GM18508 (cell line): ENCODE measurements around the gene DSPP.

Source experiments
- ATAC-seq: cut with Tn5 transposase; IDR thresholded peaks from one replicate; pipeline ENCODE4 v1.9.1; 2021; ENCODE audit warnings: moderate number of reproducible peaks; ENCODE audit not compliant: insufficient read depth, unreplicated experiment

DSPP gene

DNA sequence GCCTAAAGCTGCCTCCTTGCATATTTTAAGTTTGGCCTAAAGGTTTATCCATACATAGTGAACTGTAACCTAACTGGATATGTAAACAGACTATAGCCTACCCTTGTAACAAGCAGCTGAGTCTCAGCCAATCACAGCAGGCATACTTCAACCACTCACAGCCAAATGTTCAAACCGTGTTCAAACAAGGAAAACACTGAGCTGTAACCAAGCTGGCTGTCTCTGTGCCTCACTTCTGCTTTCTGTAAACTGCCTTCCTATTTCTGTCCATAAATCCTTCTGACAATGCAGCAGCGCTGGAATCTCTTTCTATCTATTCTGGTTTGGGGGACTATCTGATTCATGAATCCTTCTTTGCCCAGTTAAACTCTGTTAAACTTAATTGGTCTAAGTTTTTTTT, 16.4 kb downstream of the DSPP start:
- peak; percentile 86 for ATAC-seq

DNA sequence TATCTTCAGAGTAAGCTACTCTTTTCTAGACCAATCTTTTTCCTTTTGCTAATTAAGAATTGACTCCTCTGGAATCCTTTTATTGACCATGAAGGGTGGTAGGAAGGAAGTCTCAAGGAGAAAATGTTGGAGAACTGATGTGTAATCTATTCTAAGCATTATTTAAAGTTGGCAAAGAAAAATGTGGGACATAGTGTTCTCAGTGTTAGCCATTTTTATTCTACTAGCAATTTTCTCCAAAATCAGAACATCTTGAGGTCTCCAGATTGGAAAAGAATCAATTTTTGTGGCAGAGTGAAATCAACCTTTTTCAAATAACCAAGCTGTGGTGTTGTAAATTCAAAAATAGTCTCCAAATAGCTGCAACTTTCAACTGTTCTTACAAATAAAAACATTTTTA, 23.3 kb downstream of the DSPP start:
- no peak for ATAC-seq

DNA sequence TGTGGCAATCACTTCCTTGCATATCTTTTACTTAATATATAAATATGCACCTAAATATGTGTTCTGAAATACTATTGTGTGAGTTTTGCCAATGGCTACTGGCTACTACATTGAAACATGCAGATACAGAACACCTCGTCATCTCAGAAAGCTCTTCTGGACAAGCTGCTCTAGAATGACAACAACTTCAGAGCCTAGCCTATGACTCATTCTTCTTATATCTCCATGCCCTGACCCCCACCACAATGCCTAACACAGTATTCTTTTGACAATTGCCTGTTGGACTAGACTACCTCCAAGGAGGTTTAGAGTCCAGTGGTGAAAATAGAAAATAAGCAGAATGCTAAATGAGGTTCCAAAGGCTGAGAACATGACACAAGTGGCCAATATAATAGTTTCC, 24.1 kb downstream of the DSPP start:
- no peak for ATAC-seq

DNA sequence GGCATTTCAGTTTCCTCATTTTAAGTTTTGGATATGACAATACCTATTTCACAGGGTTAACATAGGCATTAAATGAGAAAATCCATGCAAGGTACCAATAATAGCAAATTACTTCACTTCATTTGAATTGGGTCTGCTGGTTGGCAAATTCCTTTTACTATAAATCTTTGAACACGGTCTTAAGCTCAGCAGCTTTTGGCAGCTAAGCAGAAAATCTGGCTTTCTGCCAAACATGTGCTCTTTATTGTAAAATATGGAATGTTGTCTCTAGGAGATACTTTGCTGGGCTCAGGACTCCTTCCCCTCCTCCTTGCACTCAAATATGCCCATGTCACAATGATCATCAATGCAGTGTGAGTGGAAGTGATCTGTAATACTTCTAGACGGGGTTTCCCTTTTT, 24.9 kb downstream of the DSPP start:
- ATAC-seq = no peak

DNA sequence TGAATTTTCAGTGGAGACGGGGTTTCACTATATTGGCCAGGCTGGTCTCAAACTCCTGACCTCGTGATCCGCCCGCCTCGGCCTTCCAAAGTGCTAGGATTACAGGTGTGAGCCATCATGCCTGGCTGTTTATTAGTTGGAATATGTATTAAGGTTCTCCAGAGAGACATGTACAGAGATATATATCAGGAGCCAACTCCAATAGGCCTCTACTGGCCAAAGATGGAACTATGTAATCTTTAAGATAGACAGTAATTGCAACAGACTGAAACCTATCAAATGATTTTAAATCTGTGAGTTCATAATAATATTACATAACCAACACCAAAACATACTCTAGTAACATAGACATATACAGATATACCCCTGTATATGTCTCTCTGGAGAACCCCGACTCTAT, 36.0 kb downstream of the DSPP start:
- no peak for ATAC-seq

DNA sequence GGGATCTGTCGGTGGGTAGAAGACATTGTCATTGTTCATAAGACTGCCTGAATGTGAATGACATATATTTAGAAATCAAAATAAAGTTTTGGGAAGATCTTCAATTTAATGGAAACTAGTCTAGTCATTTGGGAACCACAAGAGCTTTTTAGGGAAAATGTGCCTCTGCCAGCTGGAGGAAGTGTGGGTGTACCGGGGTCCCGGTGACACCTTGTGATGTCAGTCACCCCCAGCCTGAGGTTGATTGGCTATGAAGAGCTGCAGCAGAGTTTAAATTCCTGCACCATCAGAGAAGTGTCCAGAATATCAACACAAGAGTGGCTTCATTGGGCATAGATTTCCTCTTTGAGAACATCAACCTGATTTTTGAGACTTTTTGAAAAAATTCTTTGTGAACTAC, 41.7 kb downstream of the DSPP start, which contains the start of gene DMP1:
TSS of gene DMP1 (plus strand) at position 301 of the 400 bp plus-strand sequence. CDS start 6,213 bp downstream, outside the sequence.
- no peak for ATAC-seq

DNA sequence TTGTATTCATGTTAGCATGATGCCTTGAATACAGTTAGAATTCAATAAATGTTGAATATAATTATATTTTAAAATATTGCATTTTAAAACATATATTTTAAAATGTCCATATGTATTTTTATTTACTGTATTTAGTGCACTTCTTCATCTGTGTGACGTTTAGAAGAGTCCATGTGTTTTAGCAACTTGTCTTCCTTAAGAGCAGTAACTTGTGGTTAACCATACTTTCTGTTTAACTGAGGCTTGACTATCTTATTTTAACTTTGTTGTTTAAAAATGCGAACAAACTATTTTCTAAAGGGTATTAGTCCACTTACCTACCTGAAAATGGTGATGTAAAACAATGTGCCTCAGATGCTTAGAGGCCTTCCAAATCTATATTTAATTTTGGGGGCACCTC, 42.6 kb downstream of the DSPP start:
- no peak for ATAC-seq

DNA sequence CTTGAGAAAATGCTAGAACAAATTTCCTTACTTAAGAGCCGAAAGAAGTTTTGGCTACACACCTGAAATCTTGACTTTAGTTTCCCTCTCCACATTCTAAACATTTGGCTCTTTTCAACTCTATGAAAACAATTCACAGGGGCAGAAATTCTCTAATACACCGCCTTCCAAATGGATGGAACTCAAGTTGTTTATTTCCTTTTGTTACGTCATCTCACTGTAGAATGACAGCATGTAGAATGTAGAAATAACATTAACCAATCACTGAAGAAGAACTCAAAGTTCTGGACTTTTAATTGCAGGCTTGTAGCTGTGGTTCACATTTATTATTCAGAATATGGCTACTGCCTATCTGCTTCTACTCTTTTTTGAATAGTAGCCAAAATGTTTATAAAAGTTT, 43.6 kb downstream of the DSPP start:
- no peak for ATAC-seq

DNA sequence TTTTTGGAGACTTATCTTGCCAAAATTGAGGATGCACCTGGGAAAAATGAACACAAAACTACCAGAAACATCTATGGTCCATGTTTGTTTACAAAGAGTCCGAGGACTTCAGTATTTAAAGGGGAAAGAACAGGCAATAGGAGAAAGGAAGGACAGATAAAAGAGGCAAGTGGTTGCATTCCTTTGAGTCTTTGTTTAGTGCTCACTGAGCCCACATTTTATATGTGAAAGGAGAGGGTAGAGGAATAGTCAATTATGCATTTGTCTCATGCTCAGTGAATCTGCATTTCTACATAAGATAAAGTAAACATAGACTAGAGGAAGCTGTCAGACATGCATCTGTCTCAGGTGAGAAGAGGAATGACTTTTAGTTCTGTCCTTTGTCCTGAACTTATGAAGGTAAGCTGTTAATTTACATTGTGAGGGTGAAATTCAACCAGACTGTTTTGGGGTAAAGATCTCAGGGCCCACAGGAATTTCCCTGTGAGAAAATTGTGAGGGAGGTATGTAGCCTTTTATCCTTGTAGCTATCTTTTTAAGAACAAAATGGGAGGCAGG, 46.2 kb downstream of the DSPP start:
- no peak for ATAC-seq

DNA sequence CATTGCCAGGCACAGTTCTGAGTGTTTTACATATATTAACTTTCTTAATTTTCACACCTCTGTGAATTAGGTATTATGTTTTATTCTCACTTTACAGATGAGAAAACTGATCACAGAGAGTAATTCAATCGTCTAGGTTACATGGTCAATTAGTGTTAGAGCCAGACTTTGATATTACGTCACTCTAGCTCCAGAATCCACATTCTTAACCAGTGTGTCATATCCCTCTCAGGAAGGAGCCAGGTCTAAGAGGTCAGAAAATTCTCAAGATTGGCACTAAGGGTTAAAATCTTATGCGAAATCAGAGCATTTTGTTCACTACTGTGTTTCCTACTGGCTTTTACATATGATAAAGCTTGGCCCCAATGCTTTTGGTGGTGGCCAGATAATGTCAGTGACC, 49.2 kb downstream of the DSPP start:
- no peak for ATAC-seq

DNA sequence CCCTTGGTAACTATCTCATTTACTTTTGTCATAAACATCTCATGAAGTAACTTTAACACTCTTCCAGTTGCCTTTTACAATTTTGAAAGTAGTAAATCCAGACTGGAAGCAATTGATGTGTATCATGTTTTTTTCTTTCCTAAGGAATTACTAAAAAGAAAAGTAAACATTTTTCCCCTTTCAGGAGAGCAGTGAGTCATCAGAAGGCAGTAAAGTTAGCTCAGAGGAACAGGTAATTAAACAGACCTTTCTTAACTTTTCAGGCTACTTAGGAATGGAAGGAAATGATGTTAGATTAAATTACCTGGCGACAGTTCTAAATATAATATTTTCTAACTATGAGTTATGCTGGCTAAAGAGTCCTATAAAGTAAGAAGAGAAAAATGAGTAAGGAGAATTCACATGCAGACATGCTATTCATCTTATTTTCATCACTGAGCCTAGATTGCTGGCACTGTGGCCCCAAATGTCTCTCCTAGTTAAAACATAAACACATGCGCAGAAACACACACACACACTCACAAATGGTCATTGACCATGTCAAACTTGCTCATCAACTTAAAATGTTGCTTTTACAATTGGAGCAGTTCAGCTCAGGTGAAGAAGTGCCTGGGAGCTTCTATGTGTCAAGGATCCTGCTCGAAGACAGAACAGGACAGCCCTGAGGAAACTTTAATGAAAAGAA, 51.1 kb downstream of the DSPP start:
- ATAC-seq = no peak

DNA sequence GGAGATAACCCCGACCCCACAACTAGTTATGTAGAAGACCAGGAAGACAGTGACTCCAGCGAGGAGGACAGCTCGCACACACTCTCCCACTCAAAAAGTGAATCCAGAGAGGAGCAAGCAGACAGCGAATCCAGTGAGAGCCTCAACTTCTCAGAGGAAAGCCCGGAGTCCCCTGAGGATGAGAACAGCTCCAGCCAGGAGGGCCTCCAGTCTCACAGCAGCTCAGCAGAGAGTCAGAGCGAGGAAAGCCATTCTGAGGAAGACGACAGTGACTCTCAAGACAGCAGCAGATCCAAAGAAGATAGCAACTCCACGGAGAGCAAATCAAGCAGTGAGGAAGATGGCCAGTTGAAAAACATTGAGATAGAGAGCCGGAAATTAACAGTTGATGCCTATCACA, 54.5 kb downstream of the DSPP start:
- ATAC-seq = no peak
